ENCODE data around the gene TRIM73. TPM values are rescaled to one million over a fixed set of nuclear protein-coding genes. Genes with fewer than 3 reads are reported as not detected.
"Not testable (repeated sequence)": the region's sequence is repeated elsewhere in the genome, so short reads cannot be mapped to it uniquely, and the experiment has no call there.

The TRIM73 gene
- total RNA-seq, 2 donors from 2014 or later, result 0.48 to 0.55 TPM

GRCh38 chr7:75404663-75405062 is 9.2 kb downstream of the TRIM73 start:
- H3K4me3 ChIP-seq; DNase-seq (ENCODE audit: low spot score); H3K9me3 ChIP-seq: not testable (repeated sequence)

GRCh38 chr7:75409880-75410822 is 14.7 kb downstream of the TRIM73 start:
- H3K27ac ChIP-seq; H3K27me3 ChIP-seq; H3K9me3 ChIP-seq; DNase-seq (ENCODE audit: low spot score); H3K4me1 ChIP-seq; H3K36me3 ChIP-seq: not testable (repeated sequence)
- peak overlapping the region; percentile 46 to 47 for H3K4me3 ChIP-seq

More at GRCh38 chr7:75404663-75405062, 9.2 kb downstream of the TRIM73 start:
- not testable (repeated sequence) for H3K27me3 ChIP-seq, H3K36me3 ChIP-seq, H3K27ac ChIP-seq, H3K4me1 ChIP-seq

GRCh38 chr7:75410823-75411173 is 15.4 kb downstream of the TRIM73 start:
- not testable (repeated sequence) for H3K4me1 ChIP-seq; H3K27me3 ChIP-seq; H3K9me3 ChIP-seq; DNase-seq (ENCODE audit: low spot score); H3K4me3 ChIP-seq; H3K27ac ChIP-seq; H3K36me3 ChIP-seq

- H3K27me3 ChIP-seq; H3K27ac ChIP-seq; H3K36me3 ChIP-seq; H3K4me1 ChIP-seq; H3K9me3 ChIP-seq; DNase-seq (ENCODE audit: low spot score); H3K4me3 ChIP-seq: not testable (repeated sequence)
These were observed 18.8 kb downstream of the TRIM73 start for GRCh38 chr7:75414204-75414603.

GRCh38 chr7:75414708-75415427 is 19.4 kb downstream of the TRIM73 start:
- not testable (repeated sequence) for H3K4me3 ChIP-seq; H3K27me3 ChIP-seq; DNase-seq (ENCODE audit: low spot score); H3K9me3 ChIP-seq; H3K27ac ChIP-seq; H3K36me3 ChIP-seq; H3K4me1 ChIP-seq

GRCh38 chr7:75415428-75415817 is 20.0 kb downstream of the TRIM73 start:
- not testable (repeated sequence) for H3K4me1 ChIP-seq; DNase-seq (ENCODE audit: low spot score)

GRCh38 chr7:75415829-75416373 is 20.5 kb downstream of the TRIM73 start:
- peaks cover 10% of the 10 kb centered on the region for H3K36me3 ChIP-seq
- H3K27ac ChIP-seq; H3K4me1 ChIP-seq; H3K4me3 ChIP-seq; H3K27me3 ChIP-seq; DNase-seq (ENCODE audit: low spot score); H3K9me3 ChIP-seq: not testable (repeated sequence)

More at GRCh38 chr7:75415428-75415817, 20.0 kb downstream of the TRIM73 start:
- not testable (repeated sequence) for H3K27me3 ChIP-seq, H3K4me3 ChIP-seq, H3K36me3 ChIP-seq, H3K27ac ChIP-seq, H3K9me3 ChIP-seq

GRCh38 chr7:75416787-75417186 is 21.4 kb downstream of the TRIM73 start:
- not testable (repeated sequence) for H3K4me1 ChIP-seq; H3K27me3 ChIP-seq; H3K27ac ChIP-seq; DNase-seq (ENCODE audit: low spot score); H3K9me3 ChIP-seq; H3K4me3 ChIP-seq
- H3K36me3 ChIP-seq, result peaks cover 17% of the 10 kb centered on the region

- H3K4me1 ChIP-seq; DNase-seq (ENCODE audit: low spot score); H3K27ac ChIP-seq; H3K4me3 ChIP-seq; H3K27me3 ChIP-seq; H3K9me3 ChIP-seq: not testable (repeated sequence)
- H3K36me3 ChIP-seq, result peaks cover 21% of the 10 kb centered on the region
These were observed 22.9 kb downstream of the TRIM73 start for GRCh38 chr7:75418292-75418858.

- H3K4me1 ChIP-seq; H3K4me3 ChIP-seq; DNase-seq (ENCODE audit: low spot score); H3K27me3 ChIP-seq; H3K9me3 ChIP-seq; H3K27ac ChIP-seq: not testable (repeated sequence)
- H3K36me3 ChIP-seq, result peaks cover 22% of the 10 kb centered on the region
These were observed 23.8 kb downstream of the TRIM73 start for GRCh38 chr7:75419210-75419609.

GRCh38 chr7:75419693-75420092 is 24.3 kb downstream of the TRIM73 start:
- peaks cover 27% of the 10 kb centered on the region for H3K36me3 ChIP-seq
- H3K4me3 ChIP-seq; H3K27me3 ChIP-seq; DNase-seq (ENCODE audit: low spot score); H3K4me1 ChIP-seq; H3K9me3 ChIP-seq; H3K27ac ChIP-seq: not testable (repeated sequence)

- not testable (repeated sequence) for H3K4me3 ChIP-seq; DNase-seq (ENCODE audit: low spot score); H3K9me3 ChIP-seq; H3K4me1 ChIP-seq; H3K27ac ChIP-seq; H3K27me3 ChIP-seq
- H3K36me3 ChIP-seq, result peaks cover 27% of the 10 kb centered on the region
These were observed 24.7 kb downstream of the TRIM73 start for GRCh38 chr7:75420152-75420551.

- not testable (repeated sequence) for H3K4me1 ChIP-seq; H3K9me3 ChIP-seq; H3K27ac ChIP-seq; H3K4me3 ChIP-seq; DNase-seq (ENCODE audit: low spot score); H3K27me3 ChIP-seq
- H3K36me3 ChIP-seq, result peaks cover 19% of the 10 kb centered on the region
These were observed 26.6 kb downstream of the TRIM73 start for GRCh38 chr7:75421798-75422710.

- H3K27me3 ChIP-seq; H3K4me1 ChIP-seq; DNase-seq (ENCODE audit: low spot score); H3K27ac ChIP-seq; H3K4me3 ChIP-seq; H3K9me3 ChIP-seq: not testable (repeated sequence)
- H3K36me3 ChIP-seq, result peaks cover 19% of the 10 kb centered on the region
These were observed 28.1 kb downstream of the TRIM73 start for GRCh38 chr7:75423481-75423880.
